SU-DHL-6 (cell line): ENCODE measurements around the gene HINT2.

Experiments used
- H2AFZ ChIP-seq: fragments of 200-600 bp; sonication (generic); 2 replicates; pipeline ENCODE4 v1.6.1; 2014; ENCODE audit warnings: low read depth, mild to moderate bottlenecking, moderate library complexity, mixed read lengths, antibody characterized with exemption, low read length; ENCODE audit not compliant: severe bottlenecking
- H3F3A ChIP-seq: fragments of 200-600 bp; shearing (Covaris generic); 2 replicates; pipeline ENCODE4 v1.6.0; 2016; ENCODE audit warnings: antibody characterized with exemption, mild to moderate bottlenecking; ENCODE audit not compliant: insufficient read depth
- H3K27ac ChIP-seq: fragments of 200-600 bp; sonication (generic); 2 replicates; pipeline ENCODE4 v1.5.1; 2016; ENCODE audit warnings: low read depth, mild to moderate bottlenecking, low read length, moderate library complexity, mixed read lengths
- H3K27me3 ChIP-seq: fragments of 200-600 bp; sonication (generic), shearing (Covaris generic); 2 replicates; pipeline ENCODE4 v1.6.0; 2014; ENCODE audit warnings: mild to moderate bottlenecking, low read length
- H3K36me3 ChIP-seq: fragments of 200-600 bp; sonication (generic); 2 replicates; pipeline ENCODE4 v1.6.1; 2014; ENCODE audit warnings: mild to moderate bottlenecking, low read length, mixed read lengths
- H3K4me2 ChIP-seq: fragments of 300-600, 200-600 bp; shearing (Covaris generic), sonication (generic); 2 replicates; pipeline ENCODE4 v1.6.0; 2014; ENCODE audit warnings: low read length, low read depth, mild to moderate bottlenecking; ENCODE audit not compliant: poor library complexity, severe bottlenecking
- H3K4me3 ChIP-seq: fragments of 200-600 bp; sonication (generic); 2 replicates; pipeline ENCODE4 v1.5.1; 2014; ENCODE audit warnings: antibody characterized with exemption, low read length, mild to moderate bottlenecking, mixed read lengths; ENCODE audit not compliant: insufficient read depth, poor library complexity, severe bottlenecking
- H3K79me2 ChIP-seq: fragments of 200-600 bp; sonication (generic); 2 replicates; pipeline ENCODE4 v1.6.1; 2014; ENCODE audit warnings: mild to moderate bottlenecking, low read length, moderate library complexity; ENCODE audit not compliant: insufficient read depth
- H3K9ac ChIP-seq: fragments of 200-600 bp; sonication (generic); 2 replicates; pipeline ENCODE4 v1.7.0; 2014; ENCODE audit warnings: mild to moderate bottlenecking, low read length
- H3K9me2 ChIP-seq: fragments of 200-600 bp; sonication (generic); replicated peaks from 2 replicates; pipeline ENCODE4 v1.6.1; 2014; ENCODE audit warnings: low read length; ENCODE audit not compliant: insufficient read depth
- H3K9me3 ChIP-seq: fragments of 200-600 bp; sonication (generic); 2 replicates; pipeline ENCODE4 v1.6.1; 2014; ENCODE audit warnings: low read length, mixed read lengths; ENCODE audit not compliant: insufficient read depth
- H4K20me1 ChIP-seq: fragments of 200-600 bp; sonication (generic); 2 replicates; pipeline ENCODE4 v1.6.1; 2014; ENCODE audit warnings: low read depth, mild to moderate bottlenecking, antibody characterized with exemption, low read length, moderate library complexity, mixed read lengths
- EZH2phosphoT487 ChIP-seq: fragments of 200-600 bp; sonication (generic), shearing (Covaris generic); conservative IDR thresholded peaks from 2 replicates; pipeline ENCODE4 v1.6.1; 2018; ENCODE audit warnings: mild to moderate bottlenecking, antibody characterized with exemption, low read length, moderate library complexity, mixed read lengths
- TF ChIP-seq, protein P1 (sequence below): fragments of 200-600 bp; sonication (generic); IDR thresholded peaks from one replicate; pipeline ENCODE4 v1.5.1; 2017; ENCODE audit warnings: antibody characterized with exemption, mild to moderate bottlenecking, low read length, moderate library complexity; ENCODE audit not compliant: insufficient read depth, poor library complexity, severe bottlenecking

The HINT2 gene

DNA sequence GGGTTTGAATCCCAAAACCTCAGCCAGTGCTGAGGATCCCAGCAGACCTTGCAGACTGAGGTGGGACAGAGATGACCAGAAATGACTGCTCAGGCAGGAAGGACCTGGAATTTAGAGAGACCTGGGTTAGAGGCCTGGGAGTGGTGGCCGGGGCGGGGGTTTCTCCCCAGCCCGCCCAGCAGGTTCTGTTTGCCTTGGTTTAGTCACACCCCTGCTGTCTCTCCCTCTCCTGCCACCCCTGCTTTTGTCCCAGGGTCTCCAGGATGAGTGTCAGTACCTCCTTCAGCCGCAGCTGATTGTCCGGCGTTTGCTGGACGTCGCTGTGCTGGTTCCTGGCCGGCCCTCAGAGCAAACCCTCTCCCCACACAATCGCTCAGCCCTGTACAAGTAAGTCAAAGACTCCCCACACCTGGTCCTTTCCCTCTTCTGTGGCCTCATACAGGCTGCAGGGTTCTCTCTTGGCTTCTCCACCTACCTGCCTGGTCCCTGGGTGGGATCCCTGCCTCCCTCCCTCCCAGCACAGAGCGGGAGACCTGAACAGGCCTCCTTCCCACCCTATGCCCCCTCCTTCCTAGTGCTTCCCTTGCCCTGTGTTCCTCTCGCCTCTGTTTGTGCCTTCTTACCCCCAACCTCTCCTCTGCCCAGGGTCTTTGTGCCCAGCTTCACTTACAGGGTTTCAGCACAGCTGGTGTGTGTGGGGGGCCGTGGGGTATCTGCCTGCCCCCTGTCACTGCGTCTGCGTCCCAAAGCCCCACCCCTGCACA, 26.2 kb upstream of the HINT2 start:
- H3K9me3 ChIP-seq = no peaks in the 10 kb centered on the region
- no peaks in the 10 kb centered on the region for H3K27me3 ChIP-seq
- H3K36me3 ChIP-seq = no peaks in the 10 kb centered on the region
- H3K4me3 ChIP-seq = no peak overlapping the region
- H3K79me2 ChIP-seq = no peaks in the 10 kb centered on the region
- H3K9me2 ChIP-seq = no peaks in the 10 kb centered on the region
- H3K4me2 ChIP-seq = no peak overlapping the region
- no peak for TF ChIP-seq EZH2phosphoT487
- TF ChIP-seq, protein P1, sequence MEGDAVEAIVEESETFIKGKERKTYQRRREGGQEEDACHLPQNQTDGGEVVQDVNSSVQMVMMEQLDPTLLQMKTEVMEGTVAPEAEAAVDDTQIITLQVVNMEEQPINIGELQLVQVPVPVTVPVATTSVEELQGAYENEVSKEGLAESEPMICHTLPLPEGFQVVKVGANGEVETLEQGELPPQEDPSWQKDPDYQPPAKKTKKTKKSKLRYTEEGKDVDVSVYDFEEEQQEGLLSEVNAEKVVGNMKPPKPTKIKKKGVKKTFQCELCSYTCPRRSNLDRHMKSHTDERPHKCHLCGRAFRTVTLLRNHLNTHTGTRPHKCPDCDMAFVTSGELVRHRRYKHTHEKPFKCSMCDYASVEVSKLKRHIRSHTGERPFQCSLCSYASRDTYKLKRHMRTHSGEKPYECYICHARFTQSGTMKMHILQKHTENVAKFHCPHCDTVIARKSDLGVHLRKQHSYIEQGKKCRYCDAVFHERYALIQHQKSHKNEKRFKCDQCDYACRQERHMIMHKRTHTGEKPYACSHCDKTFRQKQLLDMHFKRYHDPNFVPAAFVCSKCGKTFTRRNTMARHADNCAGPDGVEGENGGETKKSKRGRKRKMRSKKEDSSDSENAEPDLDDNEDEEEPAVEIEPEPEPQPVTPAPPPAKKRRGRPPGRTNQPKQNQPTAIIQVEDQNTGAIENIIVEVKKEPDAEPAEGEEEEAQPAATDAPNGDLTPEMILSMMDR = no peak
- no peak overlapping the region for H3K27ac ChIP-seq
- H2AFZ ChIP-seq = no peak overlapping the region
- H3K9ac ChIP-seq = no peak overlapping the region
- no peaks in the 10 kb centered on the region for H4K20me1 ChIP-seq
- H3F3A ChIP-seq = no peaks in the 10 kb centered on the region

- Histone ChIP-seq H3K4me2 (no peak overlapping the region), H3K9me3 (no peaks in the 10 kb centered on the region), H3K9me2 (no peaks in the 10 kb centered on the region), H2AFZ (no peak overlapping the region), H3K27ac (no peak overlapping the region), H4K20me1 (no peaks in the 10 kb centered on the region), H3K36me3 (no peaks in the 10 kb centered on the region), H3K9ac (no peak overlapping the region), H3K27me3 (no peaks in the 10 kb centered on the region), H3F3A (no peaks in the 10 kb centered on the region), H3K79me2 (no peaks in the 10 kb centered on the region), H3K4me3 (no peak overlapping the region)
- TF ChIP-seq, protein P1 = no peak
- no peak for TF ChIP-seq EZH2phosphoT487
Measured at GRCh38 chr9:35839926-35840325, 25.1 kb upstream of the HINT2 start.

DNA sequence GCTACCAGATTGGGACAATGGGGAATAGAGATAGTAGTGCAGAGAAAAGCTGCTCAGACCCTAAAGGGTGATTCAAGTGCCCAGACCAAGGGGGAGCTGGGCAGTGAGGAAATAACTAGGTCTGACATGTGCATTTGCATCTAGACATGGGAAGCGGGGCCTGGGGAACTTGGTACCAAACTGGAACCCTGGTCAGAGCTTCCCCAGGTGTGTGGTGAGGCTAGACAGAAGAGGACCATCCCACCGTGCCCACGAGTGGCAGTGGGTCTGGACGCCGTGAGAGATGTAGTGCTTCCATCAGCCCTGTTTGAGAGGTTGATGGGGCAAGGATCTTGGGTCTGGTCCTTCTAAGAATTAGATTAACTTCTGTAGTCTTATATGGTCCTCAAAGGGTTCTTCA, 21.8 kb upstream of the HINT2 start:
- no peak overlapping the region for H3K9ac ChIP-seq
- H3K27ac ChIP-seq = no peak overlapping the region
- H3K9me2 ChIP-seq = no peaks in the 10 kb centered on the region
- TF ChIP-seq EZH2phosphoT487 = no peak
- TF ChIP-seq, protein P1 = no peak
- H3K27me3 ChIP-seq = no peaks in the 10 kb centered on the region
- no peaks in the 10 kb centered on the region for H4K20me1 ChIP-seq
- no peaks in the 10 kb centered on the region for H3K36me3 ChIP-seq
- no peaks in the 10 kb centered on the region for H3K9me3 ChIP-seq
- no peak overlapping the region for H3K4me3 ChIP-seq
- no peak overlapping the region for H2AFZ ChIP-seq
- H3F3A ChIP-seq = no peaks in the 10 kb centered on the region
- no peak overlapping the region for H3K4me2 ChIP-seq
- no peaks in the 10 kb centered on the region for H3K79me2 ChIP-seq
